ENCODE measurements around the gene ARHGEF40.

DNA sequence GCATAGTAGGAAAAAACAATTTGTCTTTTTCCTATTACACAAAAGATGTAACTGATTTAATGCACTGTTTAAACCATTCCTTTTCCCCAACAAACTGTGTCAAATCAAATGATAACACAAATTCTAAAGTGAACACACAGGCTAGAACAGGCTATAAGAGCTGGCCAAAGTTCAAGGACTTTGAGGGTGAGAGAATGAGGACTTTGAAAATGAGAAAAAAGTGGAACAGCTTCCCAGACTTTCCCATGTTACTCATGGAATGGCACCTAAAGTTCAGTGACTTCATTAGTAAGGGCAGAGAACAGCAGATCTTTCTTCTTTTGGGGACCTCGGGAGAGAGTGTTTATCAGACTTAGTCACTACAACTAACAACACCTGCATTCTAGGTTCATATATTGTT lies 53.3 kb downstream of the ARHGEF40 start:
- TF ChIP-seq, protein P1, sequence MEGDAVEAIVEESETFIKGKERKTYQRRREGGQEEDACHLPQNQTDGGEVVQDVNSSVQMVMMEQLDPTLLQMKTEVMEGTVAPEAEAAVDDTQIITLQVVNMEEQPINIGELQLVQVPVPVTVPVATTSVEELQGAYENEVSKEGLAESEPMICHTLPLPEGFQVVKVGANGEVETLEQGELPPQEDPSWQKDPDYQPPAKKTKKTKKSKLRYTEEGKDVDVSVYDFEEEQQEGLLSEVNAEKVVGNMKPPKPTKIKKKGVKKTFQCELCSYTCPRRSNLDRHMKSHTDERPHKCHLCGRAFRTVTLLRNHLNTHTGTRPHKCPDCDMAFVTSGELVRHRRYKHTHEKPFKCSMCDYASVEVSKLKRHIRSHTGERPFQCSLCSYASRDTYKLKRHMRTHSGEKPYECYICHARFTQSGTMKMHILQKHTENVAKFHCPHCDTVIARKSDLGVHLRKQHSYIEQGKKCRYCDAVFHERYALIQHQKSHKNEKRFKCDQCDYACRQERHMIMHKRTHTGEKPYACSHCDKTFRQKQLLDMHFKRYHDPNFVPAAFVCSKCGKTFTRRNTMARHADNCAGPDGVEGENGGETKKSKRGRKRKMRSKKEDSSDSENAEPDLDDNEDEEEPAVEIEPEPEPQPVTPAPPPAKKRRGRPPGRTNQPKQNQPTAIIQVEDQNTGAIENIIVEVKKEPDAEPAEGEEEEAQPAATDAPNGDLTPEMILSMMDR (conservative IDR thresholded peaks at IDR 0.05): no peak
- no peak for TF ChIP-seq ZFX (IDR thresholded peaks at IDR 0.05)
